Activated naive CD4-positive, alpha-beta T cell treated with anti-CD3 and anti-CD28 coated beads, Interleukin-2, amount 50 U/mL, for 72 hours (primary cell): ENCODE results near the gene SPIB. TPM values are rescaled to one million over a fixed set of nuclear protein-coding genes. Genes with fewer than 3 reads are reported as not detected.
A peak's percentile ranks its signal among the peaks of the same experiment; 100 is the strongest.

Source experiments
- ATAC-seq, 2 donors: fragments of 150-1000 bp; cut with Tn5 transposase; 2 replicates each; pipeline ENCODE4 v1.10.0; 2021; ENCODE audit warnings: mild to moderate bottlenecking in 2 of 2, moderate library complexity in 2 of 2
- DNase-seq, 2 donors: peaks; one replicate each; pipeline ENCODE4 v3.0.0; 2021 to 2022; ENCODE audit warnings: low spot score in 2 of 2
- H3K27ac Mint-ChIP-seq, 2 donors: one replicate each; pipeline ENCODE4 v1.8.0; 2022; ENCODE audit warnings: mild to moderate bottlenecking in 2 of 2, mixed read lengths in 2 of 2
- H3K36me3 Mint-ChIP-seq, 2 donors: one replicate each; pipeline ENCODE4 v1.8.0; 2022; ENCODE audit warnings: mixed read lengths in 2 of 2
- H3K9me3 Mint-ChIP-seq, 2 donors: one replicate each; pipeline ENCODE4 v1.8.0; 2022; ENCODE audit warnings: mixed read lengths in 2 of 2
- total RNA-seq, 2 donors: library from RNA; stranded (reverse); gene quantifications; one replicate each; pipeline ENCODE4 v1.2.3, GENCODE V29; 2022

The SPIB gene
- total RNA-seq: 1 to 10 TPM; 1.1 to 1.2 TPM

DNA sequence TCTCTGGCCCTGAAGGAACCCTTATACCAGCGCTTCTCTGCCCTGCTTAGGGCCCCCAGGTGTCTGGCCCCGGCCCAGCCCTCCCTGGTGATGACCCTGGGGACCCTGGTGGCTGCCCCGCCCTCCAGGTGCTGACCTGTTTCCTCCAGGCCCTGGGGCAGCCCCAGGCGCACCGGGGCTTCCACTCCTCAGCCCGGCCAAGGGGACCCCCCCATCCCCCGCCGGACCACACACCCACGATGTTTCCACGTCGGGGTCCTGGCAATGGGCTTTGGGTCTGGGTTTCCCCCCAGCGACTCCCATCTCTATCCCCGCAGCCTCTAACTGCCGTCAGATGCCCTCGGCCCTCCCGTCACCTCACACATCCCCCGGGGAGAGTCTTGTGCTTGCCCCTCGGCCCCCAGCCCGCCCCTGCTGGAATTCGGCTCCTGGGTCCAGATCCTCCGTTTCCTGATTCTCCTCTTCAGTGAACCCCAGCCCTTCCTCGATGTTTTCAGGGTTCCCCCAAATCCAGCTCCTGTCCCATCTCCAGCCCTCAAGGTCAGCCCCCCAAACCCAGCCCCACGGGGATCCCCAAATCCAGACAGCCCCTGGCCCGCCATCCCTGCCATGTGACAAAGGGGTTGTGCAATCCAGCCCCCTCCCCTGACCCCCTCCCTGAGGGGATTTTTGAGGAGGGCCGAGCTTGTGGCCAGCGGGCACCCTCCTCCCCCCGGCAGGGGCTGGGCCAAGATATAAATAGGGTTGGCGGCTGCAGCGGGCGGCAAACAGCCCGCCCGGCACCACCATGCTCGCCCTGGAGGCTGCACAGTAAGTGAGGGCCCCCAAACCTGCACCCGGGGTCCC lies at the start of gene SPIB:
TSS of gene SPIB (plus strand) at position 763 of the 846 bp plus-strand sequence. CDS start at position 788, 25 bp downstream.
- no peak for ATAC-seq
- H3K36me3 Mint-ChIP-seq: peaks cover 15 to 16% of the 10 kb centered on the region in 2 donors
- DNase-seq: no peak
- peak within 1 kb of the TSS in 1 of 2 donors; percentile 6 for H3K27ac Mint-ChIP-seq
- peaks cover 0 to 3% of the 10 kb centered on the region in 2 donors for H3K9me3 Mint-ChIP-seq

DNA sequence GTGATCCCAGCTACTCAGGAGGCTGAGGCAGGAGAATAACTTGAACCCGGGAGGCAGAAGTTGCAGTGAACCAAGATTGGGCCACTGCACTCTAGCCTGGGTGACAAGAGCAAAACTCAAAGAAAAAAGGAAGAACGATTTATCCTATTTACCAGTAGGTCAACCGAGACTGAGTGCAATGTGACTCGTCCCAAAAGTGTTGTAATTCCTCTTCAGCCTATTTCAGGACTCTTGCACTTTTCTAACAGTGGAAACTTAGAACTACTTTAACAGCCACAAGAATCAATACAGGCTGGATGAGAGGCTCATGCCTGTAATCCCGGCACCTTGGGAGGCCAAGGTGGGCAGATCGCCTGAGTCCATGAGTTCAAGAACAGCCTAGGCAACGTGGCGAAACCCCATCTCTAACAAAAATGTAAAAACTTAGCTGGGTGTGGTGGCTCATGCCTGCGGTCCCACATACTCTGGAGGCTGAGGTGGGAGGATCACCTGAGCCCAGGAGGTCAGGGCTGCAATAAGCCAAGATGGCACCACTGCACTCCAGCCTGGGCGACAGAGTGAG lies 46.7 kb upstream of the SPIB start:
- H3K36me3 Mint-ChIP-seq: peaks cover 5 to 6% of the 10 kb centered on the region in 2 donors
- no peak overlapping the region for H3K27ac Mint-ChIP-seq
- H3K9me3 Mint-ChIP-seq: peaks cover 0 to 4% of the 10 kb centered on the region in 2 donors
- no peak for ATAC-seq
- DNase-seq: no peak

DNA sequence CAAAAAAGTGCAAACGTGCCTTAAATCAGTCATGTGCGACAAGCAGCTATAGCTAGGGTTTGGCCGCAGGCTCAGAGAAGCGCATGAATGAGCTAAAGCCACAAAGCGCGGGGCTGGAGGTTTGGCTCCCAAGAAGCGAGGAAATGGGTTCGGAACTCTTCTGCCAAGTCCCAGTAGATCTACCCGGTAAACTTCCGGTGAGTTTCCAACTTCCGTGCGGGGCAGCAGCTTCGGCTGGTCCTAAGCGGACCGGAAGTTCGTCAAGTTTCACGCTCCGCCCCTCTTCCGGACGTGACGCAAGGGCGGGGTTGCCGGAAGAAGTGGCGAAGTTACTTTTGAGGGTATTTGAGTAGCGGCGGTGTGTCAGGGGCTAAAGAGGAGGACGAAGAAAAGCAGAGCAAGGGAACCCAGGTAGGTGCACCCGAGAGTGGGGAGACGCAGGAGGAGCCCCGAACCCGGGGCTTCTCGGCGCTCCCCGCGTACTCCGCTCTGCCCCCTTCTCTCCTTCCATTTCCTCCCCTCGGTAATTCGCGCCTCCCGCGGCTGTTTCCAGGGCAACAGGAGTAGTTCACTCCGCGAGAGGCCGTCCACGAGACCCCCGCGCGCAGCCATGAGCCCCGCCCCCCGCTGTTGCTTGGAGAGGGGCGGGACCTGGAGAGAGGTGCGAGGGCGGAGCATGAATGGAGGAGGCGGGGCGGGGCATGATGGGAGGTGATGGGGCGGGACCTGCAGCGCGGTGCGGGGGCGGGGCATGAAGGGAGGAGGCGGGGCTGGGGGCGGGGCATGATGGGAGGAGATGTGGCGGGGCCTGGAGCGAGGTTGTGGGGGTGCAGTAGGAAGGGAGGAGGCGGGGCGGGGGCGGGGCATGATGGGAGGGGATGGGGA lies 42.3 kb upstream of the SPIB start, which contains the start of gene NR1H2:
TSS of gene NR1H2 (plus strand) at position 292 of the 885 bp plus-strand sequence. CDS start 1,149 bp downstream, outside the sequence.
- H3K36me3 Mint-ChIP-seq: peaks cover 4 to 24% of the 10 kb centered on the region in 2 donors
- peak within 1 kb of the TSS; percentile 95 to 100 for H3K27ac Mint-ChIP-seq
- ATAC-seq (peak; percentile 93 to 96), DNase-seq (peak; percentile 93)
- H3K9me3 Mint-ChIP-seq: peaks cover 0 to 4% of the 10 kb centered on the region in 2 donors

DNA sequence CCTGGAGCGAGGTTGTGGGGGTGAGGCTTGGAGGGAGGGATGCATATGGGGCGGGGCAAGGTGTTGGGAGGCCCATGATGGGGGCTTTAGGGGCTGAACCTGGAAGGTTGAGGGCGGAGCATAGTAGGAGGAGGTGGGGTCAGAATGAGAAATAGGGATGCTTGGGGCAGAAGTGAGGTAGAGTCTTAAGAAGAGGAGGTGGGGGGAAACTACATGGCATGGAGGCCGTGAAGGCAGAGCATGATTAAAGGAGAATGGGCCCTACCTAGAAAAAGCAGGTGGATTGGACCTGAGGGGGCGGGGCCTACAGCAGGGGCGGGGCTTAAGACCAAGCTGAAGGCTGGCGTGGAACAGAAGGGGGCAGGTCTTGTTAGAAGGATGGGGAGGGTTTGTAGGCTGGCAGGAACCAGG lies 41.7 kb upstream of the SPIB start:
- Mint-ChIP-seq H3K36me3 (peaks cover 4 to 27% of the 10 kb centered on the region in 2 donors), H3K27ac (peak overlapping the region; percentile 95 to 100), H3K9me3 (peaks cover 0 to 4% of the 10 kb centered on the region in 2 donors)
- peak; percentile 3 to 42 for ATAC-seq
- no peak for DNase-seq

DNA sequence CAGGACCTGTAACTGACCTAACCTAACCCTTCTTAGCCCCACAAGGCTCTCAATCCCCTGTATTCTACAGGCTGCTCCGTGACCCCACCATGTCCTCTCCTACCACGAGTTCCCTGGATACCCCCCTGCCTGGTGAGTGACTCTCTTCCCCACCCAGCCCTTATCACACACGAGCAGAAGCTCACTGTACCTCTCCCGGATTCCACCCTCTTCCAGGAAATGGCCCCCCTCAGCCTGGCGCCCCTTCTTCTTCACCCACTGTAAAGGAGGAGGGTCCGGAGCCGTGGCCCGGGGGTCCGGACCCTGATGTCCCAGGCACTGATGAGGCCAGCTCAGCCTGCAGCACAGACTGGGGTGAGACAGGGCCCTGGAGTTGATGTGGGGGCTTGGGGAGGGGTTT lies 41.2 kb upstream of the SPIB start:
- Mint-ChIP-seq H3K9me3 (peaks cover 0 to 4% of the 10 kb centered on the region in 2 donors), H3K36me3 (peaks cover 4 to 27% of the 10 kb centered on the region in 2 donors), H3K27ac (peak overlapping the region in 1 of 2 donors; percentile 95)
- DNase-seq (no peak), ATAC-seq (no peak)

DNA sequence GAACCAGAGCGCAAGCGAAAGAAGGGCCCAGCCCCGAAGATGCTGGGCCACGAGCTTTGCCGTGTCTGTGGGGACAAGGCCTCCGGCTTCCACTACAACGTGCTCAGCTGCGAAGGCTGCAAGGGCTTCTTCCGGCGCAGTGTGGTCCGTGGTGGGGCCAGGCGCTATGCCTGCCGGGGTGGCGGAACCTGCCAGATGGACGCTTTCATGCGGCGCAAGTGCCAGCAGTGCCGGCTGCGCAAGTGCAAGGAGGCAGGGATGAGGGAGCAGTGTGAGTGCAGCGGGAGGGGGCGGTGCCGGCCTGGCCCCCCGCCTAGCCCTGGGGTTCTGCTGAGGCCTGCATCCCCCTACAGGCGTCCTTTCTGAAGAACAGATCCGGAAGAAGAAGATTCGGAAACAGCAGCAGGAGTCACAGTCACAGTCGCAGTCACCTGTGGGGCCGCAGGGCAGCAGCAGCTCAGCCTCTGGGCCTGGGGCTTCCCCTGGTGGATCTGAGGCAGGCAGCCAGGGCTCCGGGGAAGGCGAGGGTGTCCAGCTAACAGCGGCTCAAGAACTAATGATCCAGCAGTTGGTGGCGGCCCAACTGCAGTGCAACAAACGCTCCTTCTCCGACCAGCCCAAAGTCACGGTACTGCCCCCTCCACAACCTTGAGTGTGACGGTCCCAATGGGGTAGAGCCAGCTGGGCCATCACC lies 40.4 kb upstream of the SPIB start:
- peak overlapping the region in 1 of 2 donors; percentile 95 for H3K27ac Mint-ChIP-seq
- H3K9me3 Mint-ChIP-seq: peaks cover 0 to 4% of the 10 kb centered on the region in 2 donors
- no peak for ATAC-seq
- peaks cover 4 to 27% of the 10 kb centered on the region in 2 donors for H3K36me3 Mint-ChIP-seq
- DNase-seq: no peak

DNA sequence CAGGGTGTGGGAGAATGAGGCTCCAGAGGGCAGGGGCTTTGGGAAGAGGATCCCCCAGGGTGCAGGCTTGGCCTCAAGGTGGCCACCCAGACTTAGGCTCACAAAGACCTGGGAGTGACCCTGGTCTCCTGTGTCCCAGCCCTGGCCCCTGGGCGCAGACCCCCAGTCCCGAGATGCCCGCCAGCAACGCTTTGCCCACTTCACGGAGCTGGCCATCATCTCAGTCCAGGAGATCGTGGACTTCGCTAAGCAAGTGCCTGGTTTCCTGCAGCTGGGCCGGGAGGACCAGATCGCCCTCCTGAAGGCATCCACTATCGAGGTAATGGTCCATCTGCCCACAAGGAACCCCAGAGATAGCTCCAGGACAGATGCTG lies 39.9 kb upstream of the SPIB start:
- DNase-seq (no peak), ATAC-seq (no peak)
- no peak overlapping the region for H3K27ac Mint-ChIP-seq
- H3K36me3 Mint-ChIP-seq: peaks cover 4 to 27% of the 10 kb centered on the region in 2 donors
- peaks cover 0 to 4% of the 10 kb centered on the region in 2 donors for H3K9me3 Mint-ChIP-seq

DNA sequence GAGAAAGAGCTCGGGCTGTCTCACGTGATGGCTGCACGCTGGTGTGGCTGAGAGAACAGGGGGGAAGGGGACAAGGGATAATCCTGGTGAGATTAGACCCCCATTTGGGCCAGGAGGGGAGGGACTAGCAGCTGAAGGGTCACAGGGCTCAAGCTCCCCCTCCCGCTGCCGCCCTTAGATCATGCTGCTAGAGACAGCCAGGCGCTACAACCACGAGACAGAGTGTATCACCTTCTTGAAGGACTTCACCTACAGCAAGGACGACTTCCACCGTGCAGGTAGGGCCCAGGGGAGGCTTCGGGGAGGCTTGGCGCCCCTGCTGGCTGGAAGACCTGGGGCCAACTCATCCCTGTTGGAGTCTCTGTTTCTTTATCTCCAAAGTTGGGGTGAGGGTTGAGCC lies 39.1 kb upstream of the SPIB start:
- peaks cover 12 to 35% of the 10 kb centered on the region in 2 donors for H3K36me3 Mint-ChIP-seq

DNA sequence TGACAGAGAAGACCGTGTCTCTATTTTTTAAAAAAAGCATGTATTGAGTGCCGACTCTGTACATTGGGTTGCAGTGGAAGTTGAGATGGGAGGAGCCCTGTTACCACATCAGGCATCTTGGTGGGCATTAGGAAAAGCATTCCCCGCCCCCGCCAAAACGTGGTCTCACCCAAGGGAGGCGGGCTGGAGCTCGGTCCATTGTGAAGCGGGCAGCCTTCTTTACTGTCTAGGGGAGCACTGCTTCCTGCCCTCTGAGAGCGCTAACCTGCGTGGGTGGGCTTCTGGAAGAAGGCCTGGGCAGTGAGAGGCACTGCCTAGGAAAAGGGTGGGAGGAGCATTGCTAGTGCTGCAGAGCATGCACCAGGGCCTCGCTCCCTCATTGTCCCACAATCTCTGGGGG lies 38.6 kb upstream of the SPIB start:
- ATAC-seq: no peak
- no peak for DNase-seq
- Mint-ChIP-seq H3K27ac (peak overlapping the region in 1 of 2 donors; percentile 82), H3K9me3 (peaks cover 0 to 4% of the 10 kb centered on the region in 2 donors), H3K36me3 (peaks cover 17 to 40% of the 10 kb centered on the region in 2 donors)

More for the DNA sequence above, 39.1 kb upstream of the SPIB start:
- H3K27ac Mint-ChIP-seq: peak overlapping the region in 1 of 2 donors; percentile 9
- DNase-seq: no peak
- peaks cover 0 to 4% of the 10 kb centered on the region in 2 donors for H3K9me3 Mint-ChIP-seq
- ATAC-seq: no peak

DNA sequence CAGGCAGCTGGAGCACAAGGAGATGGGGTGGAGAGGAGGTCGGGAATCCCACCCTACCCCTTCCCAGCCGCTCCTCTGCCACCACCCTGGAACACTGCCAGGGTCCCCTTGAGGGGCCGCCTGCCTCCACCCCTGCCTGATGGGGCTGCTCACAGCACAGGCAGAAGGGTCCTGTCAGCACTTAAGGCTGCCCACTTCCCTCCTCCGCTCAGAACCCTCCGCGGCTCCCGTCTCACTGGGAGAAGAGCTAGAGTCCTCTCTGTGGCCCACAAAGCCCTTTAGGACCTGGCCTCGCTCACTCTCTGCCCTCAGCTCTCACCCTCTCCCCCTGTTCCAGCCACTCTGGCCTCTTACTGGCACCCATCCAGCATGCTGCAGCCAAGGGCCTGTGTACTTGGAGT lies 38.0 kb upstream of the SPIB start:
- Mint-ChIP-seq H3K9me3 (peaks cover 0 to 4% of the 10 kb centered on the region in 2 donors), H3K27ac (peak overlapping the region; percentile 36 to 65), H3K36me3 (peaks cover 20 to 45% of the 10 kb centered on the region in 2 donors)
- DNase-seq (no peak), ATAC-seq (no peak)

DNA sequence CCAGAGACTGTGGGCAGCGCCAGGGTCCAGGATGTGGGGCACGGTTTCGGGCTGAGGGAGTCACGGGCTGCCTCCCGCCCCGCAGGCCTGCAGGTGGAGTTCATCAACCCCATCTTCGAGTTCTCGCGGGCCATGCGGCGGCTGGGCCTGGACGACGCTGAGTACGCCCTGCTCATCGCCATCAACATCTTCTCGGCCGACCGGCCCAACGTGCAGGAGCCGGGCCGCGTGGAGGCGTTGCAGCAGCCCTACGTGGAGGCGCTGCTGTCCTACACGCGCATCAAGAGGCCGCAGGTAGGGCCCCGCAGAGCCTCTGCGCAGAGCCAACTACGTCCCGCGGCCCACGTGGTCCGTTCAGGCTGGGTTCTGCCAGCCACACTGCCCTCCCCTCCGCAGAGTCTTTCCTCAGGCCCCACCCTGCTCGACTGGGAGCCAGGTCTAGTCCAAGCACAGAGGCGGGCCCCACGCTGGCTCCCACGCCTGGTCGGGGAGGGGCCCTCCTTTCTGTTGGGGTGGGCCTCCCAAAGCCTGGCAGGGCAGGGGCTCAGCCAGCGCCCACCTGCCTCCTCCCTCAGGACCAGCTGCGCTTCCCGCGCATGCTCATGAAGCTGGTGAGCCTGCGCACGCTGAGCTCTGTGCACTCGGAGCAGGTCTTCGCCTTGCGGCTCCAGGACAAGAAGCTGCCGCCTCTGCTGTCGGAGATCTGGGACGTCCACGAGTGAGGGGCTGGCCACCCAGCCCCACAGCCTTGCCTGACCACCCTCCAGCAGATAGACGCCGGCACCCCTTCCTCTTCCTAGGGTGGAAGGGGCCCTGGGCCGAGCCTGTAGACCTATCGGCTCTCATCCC lies 36.6 kb upstream of the SPIB start:
- H3K36me3 Mint-ChIP-seq: peaks cover 20 to 42% of the 10 kb centered on the region in 2 donors
- no peak overlapping the region for H3K27ac Mint-ChIP-seq
- no peak for ATAC-seq
- DNase-seq: no peak
- H3K9me3 Mint-ChIP-seq: no peaks in the 10 kb centered on the region

DNA sequence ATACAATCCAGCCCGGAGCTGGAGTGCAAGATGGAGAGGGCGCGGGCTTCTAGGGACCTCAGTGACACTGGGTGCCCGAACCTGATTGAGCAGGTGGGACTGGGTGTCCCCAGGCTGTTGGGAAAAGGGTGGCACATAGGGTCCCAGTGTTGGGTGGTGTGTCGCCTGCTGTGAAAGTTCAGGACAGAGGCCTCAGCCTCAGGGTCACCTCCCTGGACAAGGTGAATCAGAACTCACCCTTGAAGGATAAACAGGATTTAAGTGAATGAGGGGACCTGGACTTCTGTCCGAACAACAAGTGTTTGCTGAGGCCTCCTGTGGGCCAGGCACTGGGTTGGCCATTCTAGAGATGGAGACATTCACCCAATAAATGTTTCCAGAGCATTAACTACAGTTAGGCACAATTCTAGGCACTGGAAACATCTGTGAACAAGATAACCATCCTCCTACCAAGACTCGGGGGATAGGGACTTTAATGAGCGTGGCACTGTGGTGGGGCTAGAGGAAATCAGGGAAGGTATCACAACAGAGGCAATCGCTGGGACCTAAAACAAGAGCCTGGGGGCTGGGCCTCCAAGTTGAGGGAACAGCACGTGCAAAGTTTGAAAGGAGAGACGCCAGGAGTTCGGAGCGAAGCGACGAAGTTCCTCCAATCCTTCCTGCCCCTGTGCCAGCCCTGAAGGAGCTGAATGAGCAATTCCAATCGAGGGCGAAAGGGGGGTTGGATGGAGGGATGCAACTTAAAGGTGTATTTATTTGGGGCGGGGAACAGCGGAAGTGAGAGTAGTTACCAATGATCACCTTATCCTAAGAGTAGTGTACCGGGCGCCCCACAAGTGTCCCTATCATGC lies 35.5 kb upstream of the SPIB start:
- ATAC-seq (peak in 1 of 2 donors; percentile 34), DNase-seq (no peak)
- peak overlapping the region; percentile 94 to 98 for H3K27ac Mint-ChIP-seq
- H3K9me3 Mint-ChIP-seq: no peaks in the 10 kb centered on the region
- H3K36me3 Mint-ChIP-seq: peaks cover 20 to 49% of the 10 kb centered on the region in 2 donors

DNA sequence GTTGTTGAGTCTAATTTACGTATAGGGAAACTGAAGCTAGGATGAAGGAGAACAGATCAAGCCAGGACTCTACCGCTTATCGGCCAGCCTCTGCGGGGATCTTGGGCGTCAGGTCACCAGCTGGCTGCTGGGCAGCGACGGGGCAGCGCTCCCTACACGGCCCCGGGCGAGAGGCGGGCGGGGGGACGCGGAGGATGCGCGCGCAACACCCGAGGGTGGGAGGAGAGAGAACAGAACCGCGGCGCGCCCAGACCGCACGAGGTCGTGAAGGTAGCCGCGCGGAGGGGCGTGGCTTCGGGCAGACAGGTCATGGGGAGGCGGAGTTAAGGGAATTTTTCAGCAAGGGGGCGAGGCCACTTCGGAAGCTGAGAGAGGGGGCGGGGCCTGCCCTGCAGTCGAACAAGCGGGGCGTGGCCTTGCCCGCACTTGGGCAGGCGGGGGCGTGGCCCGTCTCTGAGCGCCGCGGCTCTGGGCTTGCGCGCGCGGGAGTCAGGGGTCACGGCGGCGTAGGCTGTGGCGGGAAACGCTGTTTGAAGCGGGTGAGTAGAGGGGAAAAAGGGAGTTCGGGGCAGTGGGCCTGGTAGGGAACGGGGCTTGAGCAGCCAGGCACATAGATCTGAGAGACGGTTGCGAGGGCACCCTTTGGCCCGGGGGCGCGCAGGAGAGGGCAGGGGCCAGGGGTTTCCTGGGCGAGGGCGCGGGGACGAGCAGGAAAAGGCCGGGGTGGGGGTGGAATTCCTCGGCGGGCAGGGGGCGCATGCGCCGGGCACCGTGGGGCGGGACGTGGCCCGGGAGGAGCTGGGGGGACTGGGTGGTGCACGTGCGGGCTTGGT lies 34.7 kb upstream of the SPIB start, which contains the start of gene POLD1:
TSS of gene POLD1 (plus strand) at position 496 of the 833 bp plus-strand sequence. CDS start 14,505 bp downstream, outside the sequence.
- peaks cover 17 to 46% of the 10 kb centered on the region in 2 donors for H3K36me3 Mint-ChIP-seq
- ATAC-seq (peak; percentile 91 to 92), DNase-seq (peak; percentile 99)
- H3K27ac Mint-ChIP-seq: peak within 1 kb of the TSS; percentile 94 to 98
- no peaks in the 10 kb centered on the region for H3K9me3 Mint-ChIP-seq
